Activated CD8-positive, alpha-beta T cell treated with anti-CD3 and anti-CD28 coated beads, Interleukin-2, amount 10 ng/mL, durations not matched to agents 7 days and 5 days (primary cell): ENCODE results near the gene HSPA1A. TPM values are rescaled to one million over a fixed set of nuclear protein-coding genes. Genes with fewer than 3 reads are reported as not detected.
"Not testable (repeated sequence)": the region's sequence is repeated elsewhere in the genome, so short reads cannot be mapped to it uniquely, and the experiment has no call there.

Experiments used
- ATAC-seq: fragments of 150-1000 bp; cut with Tn5 transposase; one replicate; pipeline ENCODE4 v1.10.0; 2021; ENCODE audit warnings: moderate library complexity
- CTCF ChIA-PET: fragments of 350-600 bp; sonication (Branson Sonifier 250); formaldehyde crosslinking; loops from one replicate; lab custom pipeline; 2021; ENCODE audit warnings: antibody characterized with exemption; lab: Charles Lee
- POLR2A ChIA-PET: fragments of 350-600 bp; sonication (Branson Sonifier 250); formaldehyde crosslinking; loops from one replicate; lab custom pipeline; 2021; ENCODE audit warnings: antibody characterized with exemption; lab: Charles Lee
- DNase-seq: peaks from one replicate; pipeline ENCODE4 v3.0.0-alpha.2; 2020
- H3K27ac Mint-ChIP-seq: one replicate; pipeline ENCODE4 v1.8.0; 2021; ENCODE audit warnings: mild to moderate bottlenecking, mixed read lengths
- H3K27me3 Mint-ChIP-seq: one replicate; pipeline ENCODE4 v1.8.0; 2021; ENCODE audit warnings: low read depth, mixed read lengths
- H3K36me3 Mint-ChIP-seq: one replicate; pipeline ENCODE4 v1.8.0; 2021; ENCODE audit warnings: low read depth, mixed read lengths
- H3K4me1 Mint-ChIP-seq: one replicate; pipeline ENCODE4 v1.8.0; 2021; ENCODE audit warnings: low read depth, mixed read lengths
- H3K4me3 Mint-ChIP-seq: one replicate; pipeline ENCODE4 v1.8.0; 2021; ENCODE audit warnings: mild to moderate bottlenecking, mixed read lengths
- H3K9me3 Mint-ChIP-seq: one replicate; pipeline ENCODE4 v1.8.0; 2022; ENCODE audit warnings: mixed read lengths; ENCODE audit not compliant: insufficient read depth
- total RNA-seq, 2 experiments: library from RNA; stranded (reverse); gene quantifications; one replicate each; pipeline ENCODE4 v1.2.3, GENCODE V29; 2021

The HSPA1A gene
- total RNA-seq, 2 experiments from 2014 or later, result 75.6 to 75.7 TPM

- Mint-ChIP-seq H3K27me3 (no peaks in the 10 kb centered on the region), H3K4me3 (peak within 1 kb of the TSS; percentile 97), H3K27ac (peak within 1 kb of the TSS; percentile 98), H3K36me3 (peaks cover 34% of the 10 kb centered on the region), H3K4me1 (peaks cover 56% of the 10 kb centered on the region), H3K9me3 (no peaks in the 10 kb centered on the region)
- ATAC-seq, result peak; percentile 88
- peak; percentile 87 for DNase-seq
- ChIA-PET POLR2A (interaction anchor here (0.6 to 2.1 kb wide), 14 partner anchors 11 to 143 kb away, joined by 3 to 20 read pairs (median 4); partner anchors contain the start of genes GPANK1, HSPA1A, HSPA1L and LSM2), CTCF (interaction anchor here (0.6 to 3.5 kb wide), 17 partner anchors 11 to 163 kb away, joined by 3 to 46 read pairs (median 4); partner anchors contain the start of genes DDAH2, GPANK1, HSPA1A and HSPA1L)
Measured at GRCh38 chr6:31795616-31796298, 19.6 kb upstream of the HSPA1A start, which contains the start of gene VARS1. VARS1 (minus strand) TSS chr6:31795752; CDS start chr6:31795217, 535 bp downstream.

- no peak for ATAC-seq
- no peak for DNase-seq
- H3K27me3 Mint-ChIP-seq, result no peaks in the 10 kb centered on the region
- H3K27ac Mint-ChIP-seq, result peak overlapping the region; percentile 87
- POLR2A ChIA-PET, result interaction anchor here (0.9 to 1.7 kb wide), 4 partner anchors 17 to 132 kb away, joined by 3 to 8 read pairs (median 4); partner anchors contain the start of genes GPANK1 and MSH5
- H3K4me3 Mint-ChIP-seq, result no peak overlapping the region
- no peaks in the 10 kb centered on the region for H3K9me3 Mint-ChIP-seq
- H3K4me1 Mint-ChIP-seq, result peaks cover 56% of the 10 kb centered on the region
- H3K36me3 Mint-ChIP-seq, result peaks cover 32% of the 10 kb centered on the region
- CTCF ChIA-PET, result interaction anchor here (1.0 to 3.5 kb wide), 7 partner anchors 10 to 161 kb away, joined by 3 to 46 read pairs (median 8); partner anchors contain the start of genes HSPA1A, HSPA1L, LSM2 and MSH5
Measured at GRCh38 chr6:31796993-31797385, 18.4 kb upstream of the HSPA1A start.

GRCh38 chr6:31797588-31797987, 17.8 kb upstream of the HSPA1A start:
- peak overlapping the region; percentile 56 for H3K4me3 Mint-ChIP-seq
- peaks cover 53% of the 10 kb centered on the region for H3K4me1 Mint-ChIP-seq
- H3K27me3 Mint-ChIP-seq, result no peaks in the 10 kb centered on the region
- peak; percentile 78 for DNase-seq
- POLR2A ChIA-PET, result interaction anchor here (0.7 to 1.7 kb wide), 3 partner anchors 17 to 60 kb away, joined by 3 to 5 read pairs (median 4); no protein-coding TSS in a partner anchor
- CTCF ChIA-PET, result interaction anchor here (1.1 to 3.5 kb wide), 3 partner anchors 10 to 28 kb away, joined by 6 to 46 read pairs (median 8); partner anchors contain the start of gene LSM2
- no peaks in the 10 kb centered on the region for H3K9me3 Mint-ChIP-seq
- H3K36me3 Mint-ChIP-seq, result peaks cover 32% of the 10 kb centered on the region
- H3K27ac Mint-ChIP-seq, result peak overlapping the region; percentile 87
- ATAC-seq, result peak; percentile 43

GRCh38 chr6:31799781-31800180, 15.6 kb upstream of the HSPA1A start:
- DNase-seq (no peak), ATAC-seq (no peak)
- peaks cover 37% of the 10 kb centered on the region for H3K36me3 Mint-ChIP-seq
- no peak overlapping the region for H3K4me3 Mint-ChIP-seq
- ChIA-PET CTCF (interaction anchor here (1.1 to 2.9 kb wide), 5 partner anchors 13 to 30 kb away, joined by 3 to 8 read pairs (median 5); no protein-coding TSS in a partner anchor), POLR2A (interaction anchor here (1.5 kb wide), 1 partner anchor 27 kb away, joined by 3 read pairs; no protein-coding TSS in a partner anchor)
- H3K9me3 Mint-ChIP-seq, result no peaks in the 10 kb centered on the region
- H3K27ac Mint-ChIP-seq, result no peak overlapping the region
- no peaks in the 10 kb centered on the region for H3K27me3 Mint-ChIP-seq
- H3K4me1 Mint-ChIP-seq, result peaks cover 46% of the 10 kb centered on the region

- H3K9me3 Mint-ChIP-seq, H3K4me3 Mint-ChIP-seq, ATAC-seq, H3K27me3 Mint-ChIP-seq, H3K27ac Mint-ChIP-seq, POLR2A ChIA-PET, DNase-seq: not testable (repeated sequence)
- CTCF ChIA-PET, result interaction anchor here (1.0 kb wide), 1 partner anchor 10 kb away, joined by 3 read pairs; no protein-coding TSS in a partner anchor
- peaks cover 39% of the 10 kb centered on the region for H3K36me3 Mint-ChIP-seq
- H3K4me1 Mint-ChIP-seq, result peaks cover 56% of the 10 kb centered on the region
Measured at GRCh38 chr6:31801031-31801927, 14.1 kb upstream of the HSPA1A start.

GRCh38 chr6:31805939-31806469, 9.3 kb upstream of the HSPA1A start:
- Mint-ChIP-seq H3K36me3 (peaks cover 40% of the 10 kb centered on the region), H3K9me3 (no peaks in the 10 kb centered on the region), H3K27me3 (no peaks in the 10 kb centered on the region), H3K4me1 (peaks cover 36% of the 10 kb centered on the region), H3K4me3 (peak overlapping the region; percentile 97), H3K27ac (peak overlapping the region; percentile 91)
- ATAC-seq, result peak; percentile 31
- POLR2A ChIA-PET, result interaction anchor here (0.6 to 2.5 kb wide), 12 partner anchors 9 to 259 kb away, joined by 3 to 20 read pairs (median 5); partner anchors contain the start of genes CLIC1, HSPA1A, HSPA1B and HSPA1L
- peak; percentile 41 for DNase-seq
- CTCF ChIA-PET, result interaction anchor here (0.9 to 3.4 kb wide), 13 partner anchors 9 to 103 kb away, joined by 3 to 46 read pairs (median 4); partner anchors contain the start of genes ABHD16A, CLIC1, DDAH2 and HSPA1A

- Mint-ChIP-seq H3K36me3 (peaks cover 37% of the 10 kb centered on the region), H3K9me3 (no peaks in the 10 kb centered on the region), H3K27ac (peak within 1 kb of the TSS; percentile 91), H3K4me1 (peaks cover 33% of the 10 kb centered on the region), H3K27me3 (no peaks in the 10 kb centered on the region), H3K4me3 (peak within 1 kb of the TSS; percentile 97)
- ChIA-PET CTCF (interaction anchor here (0.6 to 3.4 kb wide), 21 partner anchors 8 to 103 kb away, joined by 3 to 46 read pairs (median 4); partner anchors contain the start of genes ABHD16A, CLIC1, DDAH2 and EHMT2), POLR2A (interaction anchor here (0.6 to 2.5 kb wide), 17 partner anchors 8 to 259 kb away, joined by 3 to 20 read pairs (median 4); partner anchors contain the start of genes CLIC1, GPANK1, HSPA1A and HSPA1B)
- ATAC-seq (peak; percentile 98), DNase-seq (peak; percentile 98)
Measured at GRCh38 chr6:31806470-31807272, 8.7 kb upstream of the HSPA1A start, which contains the start of gene LSM2. LSM2 (minus strand) TSS chr6:31806966; CDS start chr6:31806757, 209 bp downstream.

GRCh38 chr6:31808599-31808998, 6.7 kb upstream of the HSPA1A start:
- DNase-seq, POLR2A ChIA-PET, H3K27ac Mint-ChIP-seq, H3K4me3 Mint-ChIP-seq, H3K27me3 Mint-ChIP-seq, H3K9me3 Mint-ChIP-seq, ATAC-seq: not testable (repeated sequence)
- H3K36me3 Mint-ChIP-seq, result peaks cover 27% of the 10 kb centered on the region
- CTCF ChIA-PET, result interaction anchor here (2.8 to 3.4 kb wide), 2 partner anchors 12 to 39 kb away, joined by 11 to 46 read pairs; partner anchors contain the start of gene VARS1
- H3K4me1 Mint-ChIP-seq, result peaks cover 38% of the 10 kb centered on the region

- H3K9me3 Mint-ChIP-seq, result no peaks in the 10 kb centered on the region
- ChIA-PET CTCF (interaction anchor here (1.1 kb wide), 1 partner anchor 13 kb away, joined by 3 read pairs; no protein-coding TSS in a partner anchor), POLR2A (interaction anchor here (0.9 to 5.1 kb wide), 3 partner anchors 16 to 159 kb away, joined by 3 to 37 read pairs (median 4); partner anchors contain the start of genes CLIC1, MSH5 and VARS1)
- H3K36me3 Mint-ChIP-seq, result peaks cover 13% of the 10 kb centered on the region
- ATAC-seq (no peak), DNase-seq (no peak)
- H3K27me3 Mint-ChIP-seq, result no peaks in the 10 kb centered on the region
- H3K4me3 Mint-ChIP-seq, result no peak overlapping the region
- H3K27ac Mint-ChIP-seq, result no peak overlapping the region
- peaks cover 27% of the 10 kb centered on the region for H3K4me1 Mint-ChIP-seq
Measured at GRCh38 chr6:31811645-31812044, 3.7 kb upstream of the HSPA1A start.
